Measurements from ENCODE around the gene FTSJ3.
A peak's percentile ranks its signal among the peaks of the same experiment; 100 is the strongest.

The FTSJ3 gene

DNA sequence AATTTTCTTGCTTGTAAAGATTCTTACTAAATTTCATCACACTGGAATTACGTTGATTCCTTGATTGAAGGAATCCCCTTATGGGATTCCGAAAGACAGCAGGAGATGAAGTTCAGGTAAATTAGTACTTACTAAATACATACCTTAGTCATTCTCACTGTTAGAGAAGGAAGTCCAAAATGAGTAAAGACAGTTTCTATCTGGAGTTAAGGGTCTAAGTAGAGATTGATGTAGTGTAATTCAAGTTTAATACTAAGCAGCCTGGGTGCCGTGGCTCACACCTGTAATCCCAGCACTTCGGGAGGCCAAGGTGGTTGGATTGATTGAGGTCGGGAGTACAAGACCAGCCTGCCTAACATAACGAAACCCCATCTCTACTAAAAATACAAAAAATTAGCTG lies 43.9 kb downstream of the FTSJ3 start:
- DNase-seq = no peak

DNA sequence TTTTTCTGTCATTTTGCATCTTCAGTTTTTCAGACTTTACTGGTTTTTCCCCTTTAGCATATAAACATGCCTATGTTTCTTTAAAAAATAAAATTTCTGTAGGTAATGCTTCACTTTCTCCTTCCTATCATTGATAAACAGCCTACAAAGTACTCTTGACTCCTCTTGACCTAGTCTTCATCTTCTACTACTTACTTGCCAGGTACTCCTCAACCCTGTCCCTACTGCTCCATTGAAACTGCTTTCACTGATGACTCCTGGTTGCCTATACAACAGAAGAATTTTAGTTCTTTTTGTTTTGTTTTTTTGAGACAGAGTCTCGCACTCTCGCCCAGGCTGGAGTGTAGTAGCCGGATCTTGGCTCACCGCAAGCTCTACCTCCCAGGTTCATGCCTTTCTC lies 46.5 kb downstream of the FTSJ3 start:
- no peak for DNase-seq

DNA sequence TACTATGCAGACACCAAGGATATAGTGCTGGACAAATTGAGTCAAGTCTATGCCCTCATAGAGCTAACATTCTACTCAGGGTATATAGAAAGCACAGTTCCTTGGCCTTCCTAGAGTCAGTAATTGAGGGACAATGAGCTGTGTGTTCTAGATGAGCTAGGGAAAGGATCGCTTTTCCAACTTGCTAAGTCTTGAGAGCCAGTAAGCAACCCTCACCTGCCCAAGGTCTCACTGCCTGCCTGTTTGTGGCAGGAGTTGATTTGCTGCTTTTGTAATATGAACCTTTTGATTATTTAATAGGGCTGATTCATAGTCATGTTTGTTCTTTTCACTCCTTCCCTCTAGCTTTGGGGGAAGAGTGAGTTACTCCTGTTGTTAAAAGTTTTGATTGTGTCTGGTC lies 47.0 kb downstream of the FTSJ3 start:
- DNase-seq = no peak

DNA sequence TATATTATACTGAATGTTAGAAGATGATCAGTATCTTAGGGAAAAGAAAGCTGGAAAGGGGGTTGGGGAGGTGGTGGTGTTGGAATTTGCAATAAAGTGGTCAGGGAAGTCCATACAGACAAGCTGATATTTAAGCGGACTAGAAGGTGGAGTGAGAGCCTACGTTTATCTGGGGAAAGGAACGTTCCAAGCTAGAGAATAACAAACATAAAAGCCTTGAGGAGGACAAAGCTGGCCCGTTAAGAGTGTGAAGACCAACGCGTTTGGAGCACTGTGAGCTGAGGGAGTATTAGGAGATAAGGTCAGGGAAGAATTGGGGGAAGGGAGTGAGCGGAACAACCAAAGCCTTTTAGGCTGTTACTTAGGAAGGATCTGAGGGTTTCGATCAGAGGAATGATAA lies 52.0 kb downstream of the FTSJ3 start:
- DNase-seq = no peak

GRCh38 chr17:63774969-63775265 lies 52.5 kb downstream of the FTSJ3 start:
- no peak for DNase-seq

DNA sequence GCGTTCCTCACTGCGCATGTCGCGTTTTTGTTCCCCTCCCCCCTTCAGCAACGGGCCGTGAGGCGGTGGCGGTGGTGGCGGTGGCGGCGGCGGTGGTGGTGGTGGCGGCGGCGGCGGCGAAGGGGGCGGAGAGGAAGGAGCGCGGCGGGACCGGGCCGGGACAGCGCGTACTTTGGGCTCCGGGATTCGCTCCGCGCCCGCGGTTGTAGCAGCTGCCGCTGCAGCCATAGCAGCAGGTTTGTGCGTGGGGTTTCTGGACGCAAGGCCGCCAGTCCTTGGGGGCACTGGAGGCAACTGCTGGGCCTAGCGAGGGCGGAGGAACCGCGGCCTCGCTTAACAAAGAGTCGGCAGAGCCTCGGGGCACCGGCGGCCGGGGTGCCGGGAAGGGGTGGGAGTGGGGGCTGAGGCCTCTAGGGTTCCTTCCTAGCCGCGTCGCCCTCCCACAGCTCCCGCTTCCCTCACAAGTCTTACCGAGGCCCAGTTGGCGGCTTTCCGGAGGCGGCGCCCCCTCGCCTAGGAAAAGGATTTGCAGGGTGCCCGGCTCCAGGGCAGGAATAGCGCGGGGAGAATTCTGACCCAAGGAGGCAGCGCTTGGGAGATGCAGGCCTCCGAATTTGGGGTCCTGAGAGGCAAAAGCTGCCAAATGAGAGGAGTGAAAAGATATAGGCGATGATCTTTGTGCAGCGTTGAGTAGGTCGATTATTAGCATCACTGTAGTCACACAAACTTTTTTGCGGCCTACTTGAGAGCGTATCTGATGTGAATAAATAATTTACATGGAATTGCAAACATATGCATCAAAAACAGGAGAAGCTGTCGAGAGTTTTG lies 53.1 kb downstream of the FTSJ3 start, which contains the start of gene DDX42:
DDX42 (plus strand) TSS at position 30 of the 828 bp plus-strand sequence. CDS start 12,880 bp downstream, outside the sequence.
- DNase-seq = no peak

- DNase-seq = peak; percentile 99
Measured at GRCh38 chr17:63773272-63774140, 54.0 kb downstream of the FTSJ3 start, which contains the start of gene CCDC47. CCDC47 (minus strand) TSS chr17:63773597; CDS start chr17:63766175, 7,422 bp downstream.

DNA sequence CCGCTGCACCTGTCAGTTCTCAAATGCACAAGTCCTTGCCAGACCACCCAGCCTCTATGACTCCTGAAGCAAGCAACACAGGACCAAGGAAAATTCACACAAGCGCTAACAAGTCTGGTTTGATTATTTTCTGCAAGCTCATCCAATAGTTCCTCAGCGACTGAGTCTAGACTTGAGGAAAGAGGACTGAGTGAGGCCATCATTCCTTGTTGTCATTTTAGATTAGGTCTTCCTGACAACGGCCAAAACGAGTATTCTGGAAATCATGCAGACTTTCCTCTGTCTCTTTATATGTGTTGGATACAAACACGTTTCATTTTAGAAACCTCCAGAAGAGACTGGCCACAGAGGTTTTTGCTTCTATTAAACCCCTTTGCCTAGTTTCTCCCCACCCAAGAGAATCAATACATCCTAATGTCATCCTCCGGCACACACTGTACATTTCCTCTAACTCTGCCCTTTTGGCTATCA lies 54.6 kb downstream of the FTSJ3 start:
- no peak for DNase-seq
